HEK293 (cell line): ENCODE measurements around the gene RHOV.

Experiments
- CTCF ChIP-seq: fragments of 450-650 bp; formaldehyde crosslinking; IDR thresholded peaks from 2 replicates; pipeline ENCODE4 v1.5.1; 2016; ENCODE audit warnings: missing biosample characterization, missing genetic modification characterization
- ZNF18 ChIP-seq: fragments of 450-650 bp; formaldehyde crosslinking; IDR thresholded peaks from 2 replicates; pipeline ENCODE4 v1.5.1; 2016; ENCODE audit warnings: missing biosample characterization, missing genetic modification characterization

- TF ChIP-seq ZNF18: no peak
- no peak for TF ChIP-seq CTCF (tag by site-specific recombination)
Measured at GRCh38 chr15:40881351-40881750, 7.3 kb upstream of the RHOV start.
